OCI-LY1 (cell line): ENCODE data around the gene TTC16.

Experiments
- CTCF ChIP-seq: fragments of 200-600 bp; sonication (generic), shearing (Covaris generic); IDR thresholded peaks from 2 replicates; pipeline ENCODE4 v1.5.1; 2017; ENCODE audit warnings: mild to moderate bottlenecking, antibody characterized with exemption, low read length, moderate library complexity, mixed read lengths
- EZH2 ChIP-seq: fragments of 200-600 bp; sonication (generic), shearing (Covaris generic); IDR thresholded peaks from 2 replicates; pipeline ENCODE4 v1.8.0; 2017; ENCODE audit warnings: borderline replicate concordance, mixed run types, mild to moderate bottlenecking, antibody characterized with exemption, low read length, moderate library complexity, mixed read lengths

- TF ChIP-seq CTCF = no peak
- TF ChIP-seq EZH2 = no peak
Measured at GRCh38 chr9:127776924-127777289, 61.0 kb downstream of the TTC16 start.
